HCT116 (cell line): ENCODE measurements around the gene ALLC. TPM values are rescaled to one million over a fixed set of nuclear protein-coding genes. Genes with fewer than 3 reads are reported as not detected.

Experiments used
- ATAC-seq: fragments of 200-7000 bp; cut with Tn5 transposase; 2 replicates; pipeline ENCODE4 v1.9.1; 2020; ENCODE audit warnings: mild to moderate bottlenecking, moderate library complexity
- BruUV-seq: library from RNA; stranded (reverse); fragments of 400-500 nt; replicated peaks from 2 replicates; lab custom pipeline; 2021; lab: Mats Ljungman, UMichigan
- CTCF ChIA-PET: fragments of 300-600 bp; sonication (Branson Sonifier 250); formaldehyde crosslinking; loops from one replicate; lab custom pipeline; 2021; ENCODE audit warnings: antibody characterized with exemption; lab: Charles Lee
- POLR2A ChIA-PET: fragments of 300-600, 350-600 bp; sonication (Branson Sonifier 250); formaldehyde crosslinking; loops from one replicate; lab custom pipeline; 2021; ENCODE audit warnings: antibody characterized with exemption; lab: Charles Lee
- RAD21 ChIA-PET, 2 experiments: fragments of 300-600 bp; sonication (Branson Sonifier 250); formaldehyde crosslinking; loops; one replicate each; lab custom pipeline; 2023; ENCODE audit warnings: low total read pairs in 2 of 2; ENCODE audit not compliant: uncharacterized antibody in 2 of 2, unreplicated experiment in 2 of 2, low non-redundant PET in 1 of 2; lab: Charles Lee
- DNase-seq: peaks from one replicate; pipeline ENCODE4 v3.0.0-alpha.2; 2010; ENCODE audit warnings: low read depth, low spot score
- H2AFZ ChIP-seq: fragments of 200-600 bp; shearing (Covaris generic), sonication (generic); 2 replicates; pipeline ENCODE4 v1.6.1; 2017; ENCODE audit warnings: low read depth, mixed run types, mixed read lengths, antibody characterized with exemption, low read length; ENCODE audit not compliant: poor library complexity, severe bottlenecking
- H3K27ac ChIP-seq: 2 replicates; pipeline ENCODE4 v1.5.1; 2012; ENCODE audit warnings: low read depth, low read length
- H3K27me3 ChIP-seq: fragments of 200-600 bp; sonication (generic); 2 replicates; pipeline ENCODE4 v1.6.1; 2016; ENCODE audit warnings: mixed run types, low read length, mixed read lengths; ENCODE audit not compliant: insufficient read depth
- H3K36me3 ChIP-seq, 2 experiments: fragments of 200-500 bp in 1 of 2; fragments of 200-600 bp in 1 of 2; sonication (Bioruptor generic) in 1 of 2; sonication (generic) in 1 of 2; 2 replicates each; pipeline versions ENCODE4 v1.5.1 to v1.6.1; 2014 to 2016; ENCODE audit warnings: low read length in 2 of 2, inconsistent platforms in 1 of 2, mixed read lengths in 1 of 2, mixed run types in 1 of 2; ENCODE audit not compliant: insufficient read depth in 2 of 2, control insufficient read depth in 1 of 2
- H3K4me1 ChIP-seq, 2 experiments: fragments of 200-600 bp in 1 of 2; sonication (generic) in 1 of 2; 2 replicates each; pipeline versions ENCODE4 v1.5.1 to v1.6.1; 2012 to 2017; ENCODE audit warnings: low read length in 2 of 2, inconsistent platforms in 1 of 2, mild to moderate bottlenecking in 1 of 2, mixed read lengths in 1 of 2, mixed run types in 1 of 2, moderate library complexity in 1 of 2; ENCODE audit not compliant: insufficient read depth in 2 of 2, control insufficient read depth in 1 of 2
- H3K4me2 ChIP-seq: fragments of 200-600 bp; sonication (generic); 2 replicates; pipeline ENCODE4 v1.6.1; 2017; ENCODE audit warnings: mixed run types, low read length, mixed read lengths
- H3K4me3 ChIP-seq, 2 experiments: fragments of 200-600 bp in 1 of 2; sonication (generic) in 1 of 2; replicated peaks in 1 of 2; 2 replicates each; pipeline ENCODE4 v1.5.1; 2011 to 2016; ENCODE audit warnings: low read length in 2 of 2, control low read depth in 1 of 2, low read depth in 1 of 2, mild to moderate bottlenecking in 1 of 2, mixed read lengths in 1 of 2, mixed run types in 1 of 2
- H3K79me2 ChIP-seq: fragments of 200-600 bp; sonication (generic); 2 replicates; pipeline ENCODE4 v1.6.1; 2017; ENCODE audit warnings: mild to moderate bottlenecking, mixed run types, low read length, moderate library complexity, mixed read lengths; ENCODE audit not compliant: insufficient read depth
- H3K9ac ChIP-seq: fragments of 200-600 bp; sonication (generic); 2 replicates; pipeline ENCODE4 v1.6.1; 2016; ENCODE audit warnings: low read length, mixed read lengths
- H3K9me2 ChIP-seq: fragments of 200-600 bp; sonication (generic), shearing (Covaris generic); 2 replicates; pipeline ENCODE4 v1.6.1; 2017; ENCODE audit warnings: mixed run types, mild to moderate bottlenecking, moderate library complexity; ENCODE audit not compliant: insufficient read depth
- H3K9me3 ChIP-seq, 2 experiments: fragments of 200-500 bp in 1 of 2; fragments of 200-600 bp in 1 of 2; sonication (Bioruptor generic) in 1 of 2; sonication (generic) in 1 of 2; 2 replicates each; pipeline ENCODE4 v1.6.1; 2014 to 2017; ENCODE audit warnings: low read length in 2 of 2, mixed read lengths in 2 of 2, inconsistent platforms in 1 of 2, low read depth in 1 of 2, mild to moderate bottlenecking in 1 of 2, mixed run types in 1 of 2, moderate library complexity in 1 of 2; ENCODE audit not compliant: control insufficient read depth in 1 of 2, insufficient read depth in 1 of 2
- H4K20me1 ChIP-seq: fragments of 200-600 bp; sonication (generic), shearing (Covaris generic); 2 replicates; pipeline ENCODE4 v1.6.1; 2017; ENCODE audit warnings: mixed run types, mild to moderate bottlenecking, moderate library complexity; ENCODE audit not compliant: insufficient read depth
- CBX3 ChIP-seq: IDR thresholded peaks from 2 replicates; pipeline ENCODE4 v1.6.1; 2012; ENCODE audit warnings: low read depth
- CTCF ChIP-seq, 3 experiments: fragments of 200-600 bp in 1 of 3; sonication (generic) in 1 of 3; IDR thresholded peaks in 2 of 3; conservative IDR thresholded peaks in 1 of 3; 2 replicates each; pipeline ENCODE4 v1.5.1; 2012 to 2017; ENCODE audit warnings: low read depth in 2 of 3, low read length in 2 of 3, antibody characterized with exemption in 1 of 3, borderline replicate concordance in 1 of 3, control low read depth in 1 of 3, mild to moderate bottlenecking in 1 of 3, mixed read lengths in 1 of 3, mixed run types in 1 of 3, moderate library complexity in 1 of 3; ENCODE audit not compliant: insufficient read depth in 1 of 3
- EGR1 ChIP-seq: IDR thresholded peaks from 2 replicates; pipeline ENCODE4 v1.6.1; 2012; ENCODE audit warnings: low read depth
- ELF1 ChIP-seq: IDR thresholded peaks from 2 replicates; pipeline ENCODE4 v1.6.1; 2012; ENCODE audit warnings: low read depth, borderline replicate concordance
- EZH2 ChIP-seq: fragments of 200-600 bp; sonication (generic); IDR thresholded peaks from 2 replicates; pipeline ENCODE4 v1.6.1; 2017; ENCODE audit warnings: antibody characterized with exemption, mixed run types
- EZH2phosphoT487 ChIP-seq: fragments of 200-600 bp; IDR thresholded peaks from 2 replicates; pipeline ENCODE4 v1.6.1; 2018; ENCODE audit warnings: antibody characterized with exemption, borderline replicate concordance
- JUND ChIP-seq: IDR thresholded peaks from 2 replicates; pipeline ENCODE4 v1.6.1; 2012
- POLR2AphosphoS5 ChIP-seq: IDR thresholded peaks from 2 replicates; pipeline ENCODE4 v1.6.1; 2011; ENCODE audit warnings: mild to moderate bottlenecking, low read depth, low read length, moderate library complexity
- TCF7L2 ChIP-seq: IDR thresholded peaks from 2 replicates; pipeline ENCODE4 v1.7.0; 2011; ENCODE audit warnings: borderline replicate concordance, inconsistent platforms; ENCODE audit not compliant: insufficient read depth, insufficient read length; ENCODE audit errors: extremely low read depth
- YY1 ChIP-seq: IDR thresholded peaks from 2 replicates; pipeline ENCODE4 v1.6.1; 2011; ENCODE audit warnings: low read length, low read depth, moderate library complexity, mild to moderate bottlenecking; ENCODE audit not compliant: insufficient replicate concordance; ENCODE audit errors: extremely low read depth
- ZFX ChIP-seq: fragments of 450-650 bp; IDR thresholded peaks from 2 replicates; pipeline ENCODE4 v1.6.1; 2017
- ZNF274 ChIP-seq: fragments of 200-500 bp; sonication (Bioruptor generic); IDR thresholded peaks from 2 replicates; pipeline ENCODE4 v1.6.1; 2014; ENCODE audit warnings: mild to moderate bottlenecking, low read depth, low read length, inconsistent platforms
- intact Hi-C: fragments of 100-400 bp; cut with micrococcal nuclease; formaldehyde crosslinking; loops from 2 replicates; pipeline ENCODE4 v1.10.0; 2022
- total RNA-seq: library from RNA; stranded (reverse); gene quantifications from one replicate; pipeline ENCODE4 v1.2.1, GENCODE V29; 2021; ENCODE audit not compliant: unreplicated experiment
- TF ChIP-seq, protein P1 (sequence below): IDR thresholded peaks from 2 replicates; pipeline ENCODE4 v1.6.1; 2011; ENCODE audit warnings: mild to moderate bottlenecking, low read length, moderate library complexity; ENCODE audit not compliant: insufficient replicate concordance; ENCODE audit errors: extremely low read depth
- TF ChIP-seq, protein P2 (sequence below): IDR thresholded peaks from 2 replicates; pipeline ENCODE4 v1.6.1; 2012; ENCODE audit warnings: low read depth
- TF ChIP-seq, protein P3 (sequence below): IDR thresholded peaks from 2 replicates; pipeline ENCODE4 v1.6.1; 2012

The ALLC gene
- total RNA-seq, 1 experiment from 2014 or later: not detected

GRCh38 chr2:3645745-3646389 lies 12.1 kb upstream of the ALLC start:
- no peaks in the 10 kb centered on the region for H3K79me2 ChIP-seq
- H2AFZ ChIP-seq: no peak overlapping the region
- H3K27ac ChIP-seq: no peak overlapping the region
- H3K4me1 ChIP-seq: peaks cover 0 to 4% of the 10 kb centered on the region in 2 experiments; a peak in 2 of 4 replicates
- intact Hi-C loops: no loop called here
- H3K9ac ChIP-seq: no peak overlapping the region
- H3K4me3 ChIP-seq: no peak overlapping the region
- POLR2A ChIA-PET: no interaction called here
- no peak for TF ChIP-seq YY1
- TF ChIP-seq ZNF274: no peak
- TF ChIP-seq ELF1: no peak
- TF ChIP-seq, protein P1, sequence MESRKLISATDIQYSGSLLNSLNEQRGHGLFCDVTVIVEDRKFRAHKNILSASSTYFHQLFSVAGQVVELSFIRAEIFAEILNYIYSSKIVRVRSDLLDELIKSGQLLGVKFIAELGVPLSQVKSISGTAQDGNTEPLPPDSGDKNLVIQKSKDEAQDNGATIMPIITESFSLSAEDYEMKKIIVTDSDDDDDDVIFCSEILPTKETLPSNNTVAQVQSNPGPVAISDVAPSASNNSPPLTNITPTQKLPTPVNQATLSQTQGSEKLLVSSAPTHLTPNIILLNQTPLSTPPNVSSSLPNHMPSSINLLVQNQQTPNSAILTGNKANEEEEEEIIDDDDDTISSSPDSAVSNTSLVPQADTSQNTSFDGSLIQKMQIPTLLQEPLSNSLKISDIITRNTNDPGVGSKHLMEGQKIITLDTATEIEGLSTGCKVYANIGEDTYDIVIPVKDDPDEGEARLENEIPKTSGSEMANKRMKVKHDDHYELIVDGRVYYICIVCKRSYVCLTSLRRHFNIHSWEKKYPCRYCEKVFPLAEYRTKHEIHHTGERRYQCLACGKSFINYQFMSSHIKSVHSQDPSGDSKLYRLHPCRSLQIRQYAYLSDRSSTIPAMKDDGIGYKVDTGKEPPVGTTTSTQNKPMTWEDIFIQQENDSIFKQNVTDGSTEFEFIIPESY: no peak
- no peak for TF ChIP-seq EZH2phosphoT487
- TF ChIP-seq EGR1: no peak
- TF ChIP-seq, protein P2, sequence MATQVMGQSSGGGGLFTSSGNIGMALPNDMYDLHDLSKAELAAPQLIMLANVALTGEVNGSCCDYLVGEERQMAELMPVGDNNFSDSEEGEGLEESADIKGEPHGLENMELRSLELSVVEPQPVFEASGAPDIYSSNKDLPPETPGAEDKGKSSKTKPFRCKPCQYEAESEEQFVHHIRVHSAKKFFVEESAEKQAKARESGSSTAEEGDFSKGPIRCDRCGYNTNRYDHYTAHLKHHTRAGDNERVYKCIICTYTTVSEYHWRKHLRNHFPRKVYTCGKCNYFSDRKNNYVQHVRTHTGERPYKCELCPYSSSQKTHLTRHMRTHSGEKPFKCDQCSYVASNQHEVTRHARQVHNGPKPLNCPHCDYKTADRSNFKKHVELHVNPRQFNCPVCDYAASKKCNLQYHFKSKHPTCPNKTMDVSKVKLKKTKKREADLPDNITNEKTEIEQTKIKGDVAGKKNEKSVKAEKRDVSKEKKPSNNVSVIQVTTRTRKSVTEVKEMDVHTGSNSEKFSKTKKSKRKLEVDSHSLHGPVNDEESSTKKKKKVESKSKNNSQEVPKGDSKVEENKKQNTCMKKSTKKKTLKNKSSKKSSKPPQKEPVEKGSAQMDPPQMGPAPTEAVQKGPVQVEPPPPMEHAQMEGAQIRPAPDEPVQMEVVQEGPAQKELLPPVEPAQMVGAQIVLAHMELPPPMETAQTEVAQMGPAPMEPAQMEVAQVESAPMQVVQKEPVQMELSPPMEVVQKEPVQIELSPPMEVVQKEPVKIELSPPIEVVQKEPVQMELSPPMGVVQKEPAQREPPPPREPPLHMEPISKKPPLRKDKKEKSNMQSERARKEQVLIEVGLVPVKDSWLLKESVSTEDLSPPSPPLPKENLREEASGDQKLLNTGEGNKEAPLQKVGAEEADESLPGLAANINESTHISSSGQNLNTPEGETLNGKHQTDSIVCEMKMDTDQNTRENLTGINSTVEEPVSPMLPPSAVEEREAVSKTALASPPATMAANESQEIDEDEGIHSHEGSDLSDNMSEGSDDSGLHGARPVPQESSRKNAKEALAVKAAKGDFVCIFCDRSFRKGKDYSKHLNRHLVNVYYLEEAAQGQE: no peak
- no peak for TF ChIP-seq POLR2AphosphoS5
- no peak for TF ChIP-seq EZH2
- no peak for TF ChIP-seq TCF7L2
- TF ChIP-seq ZFX: no peak
- TF ChIP-seq, protein P3, sequence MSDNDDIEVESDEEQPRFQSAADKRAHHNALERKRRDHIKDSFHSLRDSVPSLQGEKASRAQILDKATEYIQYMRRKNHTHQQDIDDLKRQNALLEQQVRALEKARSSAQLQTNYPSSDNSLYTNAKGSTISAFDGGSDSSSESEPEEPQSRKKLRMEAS: no peak
- TF ChIP-seq CTCF (IDR thresholded peaks at IDR 0.05 in 2 of 3, conservative IDR thresholded peaks at IDR 0.05 in 1 of 3; ENCODE audit: borderline replicate concordance in 1 of 3, insufficient read depth in 1 of 3, low read depth in 2 of 3, low read length in 2 of 3): no peak
- TF ChIP-seq CBX3: no peak
- no peak for TF ChIP-seq JUND
- TF ChIP-seq, all 23 proteins: peak for 0
- BruUV-seq: no TSS peak
- DNase-seq: no peak
- Histone ChIP-seq H3K4me2 (no peak overlapping the region), H3K9me3 (no peaks in the 10 kb centered on the region), H3K9me2 (no peaks in the 10 kb centered on the region), H4K20me1 (no peaks in the 10 kb centered on the region), H3K36me3 (no peaks in the 10 kb centered on the region), H3K27me3 (no peaks in the 10 kb centered on the region)
- ATAC-seq: no peak
- ChIA-PET CTCF (interaction anchor here (1.1 kb wide), 1 partner anchor 223 kb away, joined by 3 read pairs; no protein-coding TSS in a partner anchor), RAD21 (no interaction called here)
